H1 (cell line): ENCODE measurements around the gene SOCS7. TPM values are rescaled to one million over a fixed set of nuclear protein-coding genes. Genes with fewer than 3 reads are reported as not detected.

Source experiments
- CTCF ChIA-PET: fragments of 300-600 bp; sonication (Branson Sonifier 250); formaldehyde crosslinking; loops from one replicate; lab custom pipeline; 2021; ENCODE audit not compliant: partially characterized antibody; lab: Charles Lee
- POLR2A ChIA-PET: fragments of 300-600 bp; sonication (Branson Sonifier 250); formaldehyde crosslinking; loops from one replicate; lab custom pipeline; 2021; ENCODE audit warnings: inconsistent platforms; ENCODE audit not compliant: partially characterized antibody; lab: Charles Lee
- DNase-seq, 2 experiments: peaks; one replicate each; pipeline versions ENCODE4 v3.0.0 to v3.0.0-alpha.2; 2010 to 2022; ENCODE audit warnings: low spot score in 2 of 2, low read depth in 1 of 2, mixed read lengths in 1 of 2
- FAIRE-seq: peaks from 2 replicates; lab custom pipeline; 2011; peaks lifted over from hg19 to GRCh38; lab: Jason Lieb, UNC
- H2AFZ ChIP-seq: 2 replicates; pipeline ENCODE4 v1.8.1; 2012; ENCODE audit warnings: low read length, inconsistent platforms
- H2AK5ac ChIP-seq: 2 replicates; pipeline ENCODE4 v1.6.1; 2013; ENCODE audit warnings: low read depth, low read length
- H2BK120ac ChIP-seq: replicated peaks from 2 replicates; pipeline ENCODE3; 2013; ENCODE audit warnings: low read depth, low read length, inconsistent platforms
- H2BK12ac ChIP-seq: 2 replicates; pipeline ENCODE4 v1.6.1; 2013; ENCODE audit warnings: low read depth, low read length
- H2BK15ac ChIP-seq: 2 replicates; pipeline ENCODE4 v1.6.1; 2013; ENCODE audit warnings: low read length
- H2BK20ac ChIP-seq: 2 replicates; pipeline ENCODE4 v1.6.1; 2013; ENCODE audit warnings: low read length
- H2BK5ac ChIP-seq: 2 replicates; pipeline ENCODE4 v1.6.1; 2013; ENCODE audit warnings: low read depth, low read length
- H3K14ac ChIP-seq: 2 replicates; pipeline ENCODE4 v1.6.1; 2013; ENCODE audit warnings: inconsistent platforms; ENCODE audit not compliant: insufficient read length
- H3K18ac ChIP-seq: 2 replicates; pipeline ENCODE4 v1.6.1; 2013; ENCODE audit warnings: low read length; ENCODE audit errors: extremely low read depth
- H3K23ac ChIP-seq: 2 replicates; pipeline ENCODE4 v1.6.1; 2013; ENCODE audit warnings: inconsistent platforms; ENCODE audit not compliant: insufficient read length
- H3K23me2 ChIP-seq: 2 replicates; pipeline ENCODE4 v1.6.1; 2013; ENCODE audit warnings: low read depth, low read length
- H3K27ac ChIP-seq: 2 replicates; pipeline ENCODE4 v1.6.1; 2011; ENCODE audit warnings: low read depth, low read length, inconsistent platforms
- H3K27me3 ChIP-seq, 4 experiments: replicated peaks in 1 of 4; 1 replicate in 1 of 4; 2 replicates in 3 of 4; pipeline versions ENCODE4 v1.6.1 to v1.8.1; 2011 to 2013; ENCODE audit warnings: low read length in 3 of 4, mild to moderate bottlenecking in 3 of 4, inconsistent platforms in 2 of 4, mixed read lengths in 2 of 4, moderate library complexity in 1 of 4; ENCODE audit not compliant: control insufficient read depth in 3 of 4, insufficient read depth in 3 of 4; ENCODE audit errors: extremely low read depth in 1 of 4
- H3K36me3 ChIP-seq, 4 experiments: 2 replicates each; pipeline versions ENCODE4 v1.6.1 to v1.8.1; 2011 to 2013; ENCODE audit warnings: mild to moderate bottlenecking in 4 of 4, low read length in 3 of 4, moderate library complexity in 2 of 4, control low read depth in 1 of 4, inconsistent platforms in 1 of 4; ENCODE audit not compliant: insufficient read depth in 4 of 4, control insufficient read depth in 2 of 4
- H3K4ac ChIP-seq: replicated peaks from 2 replicates; pipeline ENCODE3; 2013; ENCODE audit warnings: low read length, low read depth, mixed read lengths, inconsistent platforms; ENCODE audit not compliant: insufficient read length
- H3K4me1 ChIP-seq, 4 experiments: replicated peaks in 1 of 4; 1 replicate in 1 of 4; 2 replicates in 3 of 4; pipeline versions ENCODE4 v1.6.1 to v1.8.1; 2011 to 2013; ENCODE audit warnings: low read length in 3 of 4, inconsistent platforms in 2 of 4, mixed read lengths in 1 of 4; ENCODE audit not compliant: insufficient read depth in 4 of 4, control insufficient read depth in 3 of 4
- H3K4me2 ChIP-seq, 2 experiments: 2 replicates each; pipeline versions ENCODE4 v1.6.1 to v1.8.1; 2011 to 2013; ENCODE audit warnings: low read depth in 2 of 2, low read length in 2 of 2, control low read depth in 1 of 2, inconsistent platforms in 1 of 2, mild to moderate bottlenecking in 1 of 2; ENCODE audit not compliant: insufficient read depth in 1 of 2
- H3K4me3 ChIP-seq, 4 experiments: fragments of 200-600, 300-600 bp in 1 of 4; sonication (generic), shearing (Covaris generic), sonication (Bioruptor Twin) in 1 of 4; 2 replicates each; pipeline versions ENCODE4 v1.5.1 to v1.8.1; 2011 to 2016; ENCODE audit warnings: low read length in 4 of 4, low read depth in 3 of 4, control low read depth in 2 of 4, inconsistent platforms in 2 of 4, mild to moderate bottlenecking in 2 of 4, mixed read lengths in 1 of 4, moderate library complexity in 1 of 4; ENCODE audit not compliant: insufficient read depth in 2 of 4; ENCODE audit errors: extremely low read depth in 1 of 4
- H3K56ac ChIP-seq: replicated peaks from 2 replicates; pipeline ENCODE3; 2013; ENCODE audit warnings: low read depth, mild to moderate bottlenecking, mixed read lengths, low read length, inconsistent platforms; ENCODE audit not compliant: insufficient read length
- H3K79me1 ChIP-seq: 2 replicates; pipeline ENCODE4 v1.6.1; 2013; ENCODE audit warnings: low read depth, low read length, control low read depth
- H3K79me2 ChIP-seq, 2 experiments: 2 replicates each; pipeline versions ENCODE4 v1.6.1 to v1.8.1; 2012 to 2013; ENCODE audit warnings: low read length in 2 of 2, mild to moderate bottlenecking in 2 of 2, inconsistent platforms in 1 of 2; ENCODE audit not compliant: insufficient read depth in 2 of 2, control insufficient read depth in 1 of 2
- H3K9ac ChIP-seq, 4 experiments: replicated peaks in 1 of 4; 1 replicate in 1 of 4; 2 replicates in 3 of 4; pipeline versions ENCODE4 v1.6.1 to v1.8.1; 2011 to 2013; ENCODE audit warnings: low read depth in 3 of 4, low read length in 3 of 4, control low read depth in 2 of 4, mild to moderate bottlenecking in 2 of 4, moderate library complexity in 2 of 4, inconsistent platforms in 1 of 4; ENCODE audit errors: extremely low read depth in 1 of 4
- H3K9me3 ChIP-seq, 2 experiments: 2 replicates each; pipeline versions ENCODE4 v1.6.1 to v1.8.1; 2012 to 2013; ENCODE audit warnings: mild to moderate bottlenecking in 2 of 2, moderate library complexity in 2 of 2, control low read depth in 1 of 2, inconsistent platforms in 1 of 2, low read depth in 1 of 2, low read length in 1 of 2, mixed read lengths in 1 of 2; ENCODE audit not compliant: insufficient read depth in 2 of 2
- H4K20me1 ChIP-seq, 2 experiments: replicated peaks in 1 of 2; 2 replicates each; pipeline versions ENCODE3 to v1.8.1; 2011 to 2013; ENCODE audit warnings: inconsistent platforms in 2 of 2, low read length in 2 of 2, mild to moderate bottlenecking in 1 of 2; ENCODE audit not compliant: insufficient read depth in 2 of 2, control insufficient read depth in 1 of 2
- H4K5ac ChIP-seq: 2 replicates; pipeline ENCODE4 v1.6.1; 2013; ENCODE audit warnings: low read length, low read depth, mixed read lengths, inconsistent platforms; ENCODE audit not compliant: insufficient read length
- H4K8ac ChIP-seq: 2 replicates; pipeline ENCODE4 v1.8.0; 2013; ENCODE audit warnings: mild to moderate bottlenecking, moderate library complexity, low read length, inconsistent platforms; ENCODE audit not compliant: insufficient read depth; ENCODE audit errors: extremely low read depth
- H4K91ac ChIP-seq: replicated peaks from 2 replicates; pipeline ENCODE3; 2013; ENCODE audit warnings: low read length, mixed read lengths, inconsistent platforms; ENCODE audit not compliant: insufficient read length
- ATF3 ChIP-seq: IDR thresholded peaks from 2 replicates; pipeline ENCODE4 v1.6.1; 2011; ENCODE audit warnings: low read depth, mild to moderate bottlenecking, low read length; ENCODE audit not compliant: insufficient read depth
- CHD2 ChIP-seq: IDR thresholded peaks from 2 replicates; pipeline ENCODE4 v1.6.1; 2012; ENCODE audit warnings: low read length, improper control_type of control experiment
- EZH2 ChIP-seq: fragments of 200-600 bp; sonication (generic); IDR thresholded peaks from 2 replicates; pipeline ENCODE4 v1.7.1; 2012; ENCODE audit warnings: low read depth, mild to moderate bottlenecking, moderate library complexity, low read length, inconsistent platforms; ENCODE audit not compliant: severe bottlenecking
- HDAC2 ChIP-seq, 2 experiments: fragments of 300-600 bp in 1 of 2; sonication (generic) in 1 of 2; IDR thresholded peaks; 2 replicates each; pipeline ENCODE4 v1.6.1; 2011 to 2012; ENCODE audit warnings: low read depth in 2 of 2, low read length in 2 of 2, mild to moderate bottlenecking in 2 of 2, moderate library complexity in 2 of 2, borderline replicate concordance in 1 of 2, inconsistent platforms in 1 of 2
- JUN ChIP-seq: IDR thresholded peaks from 2 replicates; pipeline ENCODE4 v1.6.1; 2011; ENCODE audit warnings: low read depth, mild to moderate bottlenecking, improper control_type of control experiment, low read length
- KDM1A ChIP-seq: fragments of 200-600, 300-600 bp; sonication (generic); IDR thresholded peaks from 2 replicates; pipeline ENCODE4 v1.7.1; 2016; ENCODE audit warnings: mild to moderate bottlenecking, low read length, borderline replicate concordance
- KDM4A ChIP-seq: IDR thresholded peaks from one replicate; pipeline ENCODE4 v1.7.1; 2012; ENCODE audit warnings: low read depth, mild to moderate bottlenecking, moderate library complexity, low read length, inconsistent platforms; ENCODE audit not compliant: severe bottlenecking
- NANOG ChIP-seq: IDR thresholded peaks from 2 replicates; pipeline ENCODE4 v1.6.1; 2011; ENCODE audit warnings: low read length, low read depth, mild to moderate bottlenecking, inconsistent platforms; ENCODE audit not compliant: insufficient read depth, poor library complexity, severe bottlenecking
- POLR2AphosphoS5 ChIP-seq: IDR thresholded peaks from 2 replicates; pipeline ENCODE4 v1.6.1; 2011; ENCODE audit warnings: low read depth, low read length
- RFX5 ChIP-seq: IDR thresholded peaks from 2 replicates; pipeline ENCODE4 v1.6.1; 2011; ENCODE audit warnings: low read depth, low read length, improper control_type of control experiment, borderline replicate concordance
- ZNF274 ChIP-seq: IDR thresholded peaks from 2 replicates; pipeline ENCODE4 v1.7.0; 2012; ENCODE audit warnings: low read length, borderline replicate concordance; ENCODE audit errors: extremely low read depth
- WGBS, 2 experiments: shearing (Covaris generic) in 1 of 2; methylation state at CpG; one replicate each; pipeline versions ENCODE4 v1.1.6 to v1.1.7; 2013 to 2015; ENCODE audit warnings: low lambda C conversion rate in 2 of 2, mixed read lengths in 2 of 2, inconsistent platforms in 1 of 2, low coverage in 1 of 2, missing lambda C conversion rate in 1 of 2; ENCODE audit not compliant: insufficient replicate concordance in 2 of 2, insufficient coverage in 1 of 2, insufficient read length in 1 of 2; ENCODE audit errors: extremely low coverage in 1 of 2, missing lambda C conversion rate in 1 of 2; 5-methylcytosine and 5-hydroxymethylcytosine counted together
- polyA plus RNA-seq, 7 experiments: library from polyadenylated mRNA; depleted of rRNA in 3 of 7; stranded (reverse) in 5 of 7; unstranded in 2 of 7; fragments of >200 nt in 5 of 7; fragments of 200-250 nt in 2 of 7; gene quantifications; 1 replicate in 5 of 7; 2 replicates in 1 of 7; 4 replicates in 1 of 7; pipeline versions ENCODE4 v1.2.1 to v1.2.3, GENCODE V29; 2011 to 2013; ENCODE audit warnings: missing spikeins in 2 of 7, mixed read lengths in 2 of 7
- total RNA-seq: library from RNA; stranded (reverse); fragmentation: NEBNext Ultra II Directional; extraction: Animal tissue kit (Norgen Biotek cat#: 25700); gene quantifications from 2 replicates; pipeline ENCODE4 v1.2.1, GENCODE V29; 2021

Gene SOCS7
- total and polyA plus RNA-seq, 2 of the 8 experiments (the other 6 are each of a cell fraction or from before 2014, with no cell fraction given) = 13.5 to 26.9 TPM

GRCh38 chr17:38447502-38448085, 96.0 kb downstream of the SOCS7 start:
- Histone ChIP-seq H2BK5ac (0 out of 2 replicates have a peak overlapping the region, but pooled peaks have one; percentile 6), H3K27ac (no peak overlapping the region), H3K9ac (no peak overlapping the region), H3K4me1 (peaks cover 16 to 49% (median 39%) of the 10 kb centered on the region in 4 experiments), H2BK15ac (no peak overlapping the region; the same call in 1 of the 2 replicates), H2AK5ac (no peak overlapping the region; the same call in 1 of the 2 replicates), H3K14ac (no peak overlapping the region), H3K79me2 (peaks cover 0 to 60% of the 10 kb centered on the region in 2 experiments; a peak in 2 of 4 replicates), H3K4me2 (no peak overlapping the region), H4K91ac (peak overlapping the region; percentile 16), H4K8ac (no peak overlapping the region), H3K9me3 (no peaks in the 10 kb centered on the region), H3K23ac (no peak overlapping the region), H2BK12ac (peak overlapping the region; percentile 11; the same call in 1 of the 2 replicates), H3K23me2 (peaks cover 5% of the 10 kb centered on the region), H3K27me3 (no peaks in the 10 kb centered on the region), H4K20me1 (no peaks in the 10 kb centered on the region), H3K18ac (peak overlapping the region; percentile 33; the same call in 1 of the 2 replicates), H2BK120ac (no peak overlapping the region), H3K4me3 (no peak overlapping the region), H3K56ac (no peak overlapping the region), H3K79me1 (peaks cover 7% of the 10 kb centered on the region), H4K5ac (no peak overlapping the region), H3K36me3 (no peaks in the 10 kb centered on the region; a peak in 2 of 8 replicates), H2AFZ (no peak overlapping the region), H2BK20ac (peak overlapping the region; percentile 40; the same call in 1 of the 2 replicates), H3K4ac (peak overlapping the region; percentile 17)
- ChIA-PET POLR2A (interaction anchor here (0.6 to 6.9 kb wide), 4 partner anchors 9 to 62 kb away, joined by 3 to 107 read pairs (median 4); partner anchors contain the start of gene ARHGAP23), CTCF (interaction anchor here (0.7 to 10.5 kb wide), 7 partner anchors 12 to 44 kb away, joined by 3 to 167 read pairs (median 3); partner anchors contain the start of gene ARHGAP23)
- DNase-seq (no peak), FAIRE-seq (no peak)
- WGBS, 2 experiments = 100% methylated on average over 2 of the region's 2 CpGs; no CpG with 5 or more reads in 1 of the 2 experiments
- TF ChIP-seq RFX5 (no peak), KDM1A (no peak), ATF3 (no peak), POLR2AphosphoS5 (no peak), NANOG (no peak), HDAC2 (IDR thresholded peaks at IDR 0.05; ENCODE audit: borderline replicate concordance in 1 of 2, low read depth in 2 of 2, low read length in 2 of 2) (no peak), ZNF274 (no peak), CHD2 (no peak), KDM4A (no peak), EZH2 (no peak), JUN (no peak)
